Activated CD8-positive, alpha-beta memory T cell treated with anti-CD3 and anti-CD28 coated beads for 24 hours (primary cell): ENCODE results near the gene ELN.

Experiments used
- DNase-seq: peaks from one replicate; pipeline ENCODE4 v3.0.0-alpha.2; 2020

The ELN gene

DNA sequence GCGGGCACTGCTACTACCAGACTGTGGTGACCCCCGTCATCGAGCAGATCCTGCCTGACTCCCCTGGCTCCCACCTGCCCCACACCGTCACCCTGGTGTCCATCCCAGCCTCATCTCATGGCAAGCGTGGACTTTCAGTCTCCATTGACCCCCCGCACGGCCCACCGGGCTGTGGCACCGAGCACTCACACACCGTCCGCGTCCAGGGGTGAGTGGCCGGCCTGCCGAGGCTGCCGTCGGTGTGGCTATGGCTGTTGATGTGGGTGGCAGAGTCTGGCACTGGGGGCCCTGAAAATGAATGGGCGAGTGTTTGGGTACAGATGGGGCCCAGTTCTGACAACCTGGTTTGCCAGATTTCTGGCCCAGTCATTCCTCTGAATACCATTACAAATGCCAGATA is 71.1 kb downstream of the ELN start:
- no peak for DNase-seq

GRCh38 chr7:74101061-74101681 is 73.2 kb downstream of the ELN start:
- no peak for DNase-seq

DNA sequence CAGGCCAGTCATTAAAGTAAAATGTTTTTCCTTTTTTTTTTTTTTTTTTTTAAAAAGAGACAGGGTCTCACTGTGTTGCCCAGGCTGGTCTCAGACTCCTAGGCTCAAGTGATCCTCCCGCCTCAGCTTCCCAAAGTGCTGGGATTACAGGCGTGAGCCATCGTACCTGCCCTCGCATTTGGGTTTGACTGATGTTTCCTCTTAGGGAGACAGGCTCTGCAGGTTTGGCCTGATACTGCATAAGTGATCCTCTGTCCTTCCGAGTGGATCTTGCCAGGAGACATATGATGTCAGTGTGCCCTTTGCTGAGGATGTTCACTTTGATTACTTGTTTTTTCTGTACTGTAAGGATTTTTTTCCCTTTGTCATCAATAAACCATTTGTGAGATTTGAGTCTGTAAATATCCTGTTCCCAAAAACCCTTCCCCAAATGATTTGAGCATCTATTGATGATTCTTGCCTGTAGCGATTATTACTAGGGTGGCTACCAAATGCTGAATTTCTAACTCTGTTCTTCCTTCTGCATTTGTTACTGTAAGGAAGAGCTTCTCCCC is 75.3 kb downstream of the ELN start:
- no peak for DNase-seq

- DNase-seq = no peak
These were observed 76.7 kb downstream of the ELN start for GRCh38 chr7:74104702-74105101.

- DNase-seq = no peak
These were observed 78.0 kb downstream of the ELN start for GRCh38 chr7:74105992-74106391.

- no peak for DNase-seq
These were observed 78.9 kb downstream of the ELN start for GRCh38 chr7:74106846-74107245.

GRCh38 chr7:74115326-74115725 is 87.4 kb downstream of the ELN start:
- DNase-seq = no peak

- no peak for DNase-seq
These were observed 88.4 kb downstream of the ELN start for GRCh38 chr7:74116356-74116755.
